ENCODE data around the gene TDRKH.

The TDRKH gene

GRCh38 chr1:151822404-151822803 is 32.1 kb upstream of the TDRKH start:
- DNase-seq (ENCODE audit: low spot score): no peak

- no peak for DNase-seq (ENCODE audit: low spot score)
Observed at GRCh38 chr1:151820940-151821339, 30.6 kb upstream of the TDRKH start.

- DNase-seq (ENCODE audit: low spot score): no peak
Observed at GRCh38 chr1:151819976-151820623, 29.8 kb upstream of the TDRKH start.

GRCh38 chr1:151819227-151819835 is 29.0 kb upstream of the TDRKH start:
- DNase-seq (ENCODE audit: low spot score): no peak

GRCh38 chr1:151817353-151817730 is 27.0 kb upstream of the TDRKH start:
- no peak for DNase-seq (ENCODE audit: low spot score)

GRCh38 chr1:151816548-151817352 is 26.4 kb upstream of the TDRKH start:
- DNase-seq (ENCODE audit: low spot score): no peak

GRCh38 chr1:151815716-151816327 is 25.5 kb upstream of the TDRKH start:
- DNase-seq (ENCODE audit: low spot score): no peak

- no peak for DNase-seq (ENCODE audit: low spot score)
Observed at GRCh38 chr1:151814971-151815545, 24.8 kb upstream of the TDRKH start.

- DNase-seq (ENCODE audit: low spot score): no peak
Observed at GRCh38 chr1:151814426-151814825, 24.1 kb upstream of the TDRKH start.

GRCh38 chr1:151813271-151813977 is 23.1 kb upstream of the TDRKH start:
- no peak for DNase-seq (ENCODE audit: low spot score)

- no peak for DNase-seq (ENCODE audit: low spot score)
Observed at GRCh38 chr1:151811181-151811580, 20.9 kb upstream of the TDRKH start.

- DNase-seq (ENCODE audit: low spot score): no peak
Observed at GRCh38 chr1:151809985-151810556, 19.8 kb upstream of the TDRKH start.

GRCh38 chr1:151809290-151809984 is 19.1 kb upstream of the TDRKH start:
- DNase-seq (ENCODE audit: low spot score): no peak

GRCh38 chr1:151807766-151808165 is 17.5 kb upstream of the TDRKH start:
- no peak for DNase-seq (ENCODE audit: low spot score)

- DNase-seq (ENCODE audit: low spot score): no peak
Observed at GRCh38 chr1:151807131-151807530, 16.8 kb upstream of the TDRKH start.

- DNase-seq (ENCODE audit: low spot score): no peak
Observed at GRCh38 chr1:151806170-151806569, 15.9 kb upstream of the TDRKH start.

- no peak for DNase-seq (ENCODE audit: low spot score)
Observed at GRCh38 chr1:151805066-151805820, 14.9 kb upstream of the TDRKH start, which contains the start of gene LINGO4. TSS of gene LINGO4 (minus strand) at chr1:151805419. CDS start at chr1:151802704, 2,715 bp downstream.

- DNase-seq (ENCODE audit: low spot score): no peak
Observed at GRCh38 chr1:151803915-151804314, 13.6 kb upstream of the TDRKH start.

GRCh38 chr1:151803164-151803563 is 12.9 kb upstream of the TDRKH start:
- DNase-seq (ENCODE audit: low spot score): no peak

- no peak for DNase-seq (ENCODE audit: low spot score)
Observed at GRCh38 chr1:151802372-151802771, 12.1 kb upstream of the TDRKH start.

All from ecto neural progenitor cell (in vitro differentiated cells).